ENCODE results near the gene CREB5. TPM values are rescaled to one million over a fixed set of nuclear protein-coding genes. Genes with fewer than 3 reads are reported as not detected.

CREB5 gene
- total RNA-seq, 1 experiment from 2014 or later = 0.49 TPM

GRCh38 chr7:28723336-28723735 lies 311.0 kb downstream of the CREB5 start:
- no peak overlapping the region for H3K4me3 ChIP-seq (replicated peaks in 1 of 2; ENCODE audit: low read depth in 1 of 2, low read length in 2 of 2)
- POLR2A ChIA-PET = no interaction called here
- ATAC-seq (no peak), DNase-seq (ENCODE audit: low read depth, low spot score) (no peak)
- H3K9me2 ChIP-seq (ENCODE audit: insufficient read depth) = no peaks in the 10 kb centered on the region
- H3K4me2 ChIP-seq (ENCODE audit: low read length) = no peak overlapping the region
- BruUV-seq (replicated peaks) = no TSS peak
- no peaks in the 10 kb centered on the region for H3K9me3 ChIP-seq (ENCODE audit: control insufficient read depth in 1 of 2, insufficient read depth in 1 of 2, low read depth in 1 of 2, low read length in 2 of 2)
- TF ChIP-seq TCF7L2 (IDR thresholded peaks at IDR 0.05; ENCODE audit: borderline replicate concordance, extremely low read depth, insufficient read depth, insufficient read length) (no peak), SIN3A (IDR thresholded peaks at IDR 0.05; ENCODE audit: low read depth) (no peak), ZNF274 (IDR thresholded peaks at IDR 0.05; ENCODE audit: low read depth, low read length) (no peak), REST (IDR thresholded peaks at IDR 0.05; ENCODE audit: low read depth) (no peak), POLR2AphosphoS5 (IDR thresholded peaks at IDR 0.05; ENCODE audit: low read depth, low read length) (no peak), ATF3 (IDR thresholded peaks at IDR 0.05) (no peak), EZH2 (IDR thresholded peaks at IDR 0.05) (no peak)
- no peak overlapping the region for H3K27ac ChIP-seq (ENCODE audit: low read depth, low read length)
- intact Hi-C loops (cut with micrococcal nuclease) = no loop called here
- H3K4me1 ChIP-seq (ENCODE audit: control insufficient read depth in 1 of 2, insufficient read depth in 2 of 2, low read length in 2 of 2) = no peaks in the 10 kb centered on the region
- no peaks in the 10 kb centered on the region for H3K79me2 ChIP-seq (ENCODE audit: insufficient read depth, low read length)
- H3K36me3 ChIP-seq (ENCODE audit: control insufficient read depth in 1 of 2, insufficient read depth in 2 of 2, low read length in 2 of 2) = no peaks in the 10 kb centered on the region
- CTCF ChIA-PET = no interaction called here
- no peaks in the 10 kb centered on the region for H4K20me1 ChIP-seq (ENCODE audit: insufficient read depth)
- no peak overlapping the region for H2AFZ ChIP-seq (ENCODE audit: low read depth, low read length, poor library complexity, severe bottlenecking)
- peaks cover 12% of the 10 kb centered on the region; the same call in 1 of the 2 replicates for H3K27me3 ChIP-seq (ENCODE audit: insufficient read depth, low read length)
- RAD21 ChIA-PET (ENCODE audit: low non-redundant PET in 1 of 2, low total read pairs in 2 of 2, uncharacterized antibody in 2 of 2, unreplicated experiment in 2 of 2) = no interaction called here
- H3K9ac ChIP-seq (ENCODE audit: low read length) = no peak overlapping the region
